Activated naive CD8-positive, alpha-beta T cell treated with anti-CD3 and anti-CD28 coated beads for 36 hours (primary cell): ENCODE results near the gene USP6. TPM values are rescaled to one million over a fixed set of nuclear protein-coding genes. Genes with fewer than 3 reads are reported as not detected.
"Not testable (repeated sequence)": the region's sequence is repeated elsewhere in the genome, so short reads cannot be mapped to it uniquely, and the experiment has no call there.

Source experiments
- DNase-seq: peaks from one replicate; pipeline ENCODE4 v3.0.0; 2021
- H3K27ac Mint-ChIP-seq: one replicate; pipeline ENCODE4 v1.8.0; 2022; ENCODE audit warnings: mild to moderate bottlenecking, moderate library complexity, mixed read lengths
- H3K27me3 Mint-ChIP-seq: one replicate; pipeline ENCODE4 v1.8.0; 2022; ENCODE audit warnings: mild to moderate bottlenecking, mixed read lengths
- H3K36me3 Mint-ChIP-seq: one replicate; pipeline ENCODE4 v1.8.0; 2021; ENCODE audit warnings: mild to moderate bottlenecking, mixed read lengths
- H3K4me1 Mint-ChIP-seq: one replicate; pipeline ENCODE4 v1.8.0; 2021; ENCODE audit warnings: mixed read lengths
- H3K4me3 Mint-ChIP-seq: one replicate; pipeline ENCODE4 v1.8.0; 2022; ENCODE audit warnings: mild to moderate bottlenecking, moderate library complexity, mixed read lengths
- H3K9me3 Mint-ChIP-seq: one replicate; pipeline ENCODE4 v1.8.0; 2022; ENCODE audit warnings: mixed read lengths
- total RNA-seq, 2 experiments: library from RNA; stranded (reverse); gene quantifications; one replicate each; pipeline ENCODE4 v1.2.3, GENCODE V29; 2021

The USP6 gene
- under 1 TPM; 0.04 to 0.10 TPM for total RNA-seq

DNA sequence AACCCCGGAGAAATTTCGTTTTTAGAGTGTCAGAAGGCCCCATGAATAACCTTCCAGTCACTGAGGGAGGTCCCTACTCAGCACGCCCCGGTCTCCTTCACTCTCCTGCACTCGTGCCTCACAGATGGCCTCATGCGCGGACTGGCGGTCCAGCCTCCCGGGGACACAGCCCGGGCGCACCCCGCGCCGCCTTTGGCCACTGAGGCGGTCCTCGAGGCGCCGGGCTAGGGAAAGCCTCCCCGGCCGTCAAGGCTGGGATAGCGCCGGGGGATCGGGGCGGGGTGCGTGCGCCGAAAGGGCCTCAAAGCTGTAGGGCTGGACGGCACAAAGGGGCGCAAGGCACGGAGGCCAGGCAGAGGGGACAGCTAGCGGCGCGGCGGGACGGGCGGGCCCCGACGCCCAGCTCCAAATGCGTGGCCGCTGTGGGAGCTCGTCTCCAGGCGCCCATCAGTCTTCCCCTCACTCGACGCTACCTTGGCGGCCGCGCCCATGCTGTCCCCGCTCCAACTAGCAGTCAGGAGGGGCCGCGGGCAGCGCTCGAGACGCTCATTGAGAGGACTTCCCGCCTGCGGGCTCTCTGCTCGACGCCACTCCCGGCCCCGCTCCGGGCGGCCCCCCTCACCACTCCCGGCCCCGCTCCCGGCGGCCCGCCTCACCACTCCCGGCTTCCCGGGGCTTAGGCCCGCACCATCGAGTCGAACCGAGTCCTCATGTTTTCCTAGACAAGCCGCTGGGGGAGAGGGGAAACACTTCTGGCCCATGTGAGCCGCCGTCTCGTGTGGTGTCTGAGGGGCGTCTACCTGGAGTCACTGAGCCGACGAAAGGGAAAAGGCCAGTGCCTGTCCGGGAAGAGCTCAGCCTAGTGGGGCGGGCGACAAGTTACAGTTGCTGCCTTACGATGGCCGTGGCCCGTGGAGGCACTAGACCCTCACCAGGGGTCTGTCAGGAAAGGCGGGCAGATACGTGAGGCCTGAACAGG is at the start of gene USP6:
Gene USP6, plus strand, starts transcription at position 360 of the 979 bp plus-strand sequence. CDS start 14,336 bp downstream, outside the sequence.
- Mint-ChIP-seq H3K4me3 (no peak within 1 kb of the TSS), H3K36me3 (peaks cover 41% of the 10 kb centered on the region), H3K27me3 (peaks cover 43% of the 10 kb centered on the region), H3K27ac (no peak within 1 kb of the TSS), H3K9me3 (peaks cover 3% of the 10 kb centered on the region), H3K4me1 (peaks cover 5% of the 10 kb centered on the region)
- no peak for DNase-seq

DNA sequence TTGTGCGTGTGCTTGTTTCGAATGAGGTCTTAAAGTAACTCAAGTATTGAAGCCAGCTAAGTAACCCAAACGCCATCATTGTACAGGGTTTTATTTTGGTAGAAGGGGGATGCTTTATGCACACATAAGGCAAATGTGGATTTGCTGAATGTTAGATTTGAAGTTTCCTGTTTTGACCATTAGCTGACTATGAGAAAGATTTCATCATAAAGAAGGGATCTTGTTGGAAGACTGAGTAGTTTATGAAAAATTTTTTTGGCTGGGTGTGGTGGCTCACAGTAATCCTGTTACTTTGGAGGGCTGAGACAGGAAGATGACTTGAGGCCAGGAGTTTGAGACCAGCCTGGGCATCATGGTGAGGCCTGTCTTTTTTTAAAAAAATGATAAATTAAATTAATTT is 47.6 kb upstream of the USP6 start:
- H3K4me3 Mint-ChIP-seq, result no peak overlapping the region
- H3K27ac Mint-ChIP-seq, result no peak overlapping the region
- peaks cover 1% of the 10 kb centered on the region for H3K27me3 Mint-ChIP-seq
- DNase-seq, result no peak
- H3K9me3 Mint-ChIP-seq, result no peaks in the 10 kb centered on the region
- H3K36me3 Mint-ChIP-seq, result no peaks in the 10 kb centered on the region
- H3K4me1 Mint-ChIP-seq, result no peaks in the 10 kb centered on the region

DNA sequence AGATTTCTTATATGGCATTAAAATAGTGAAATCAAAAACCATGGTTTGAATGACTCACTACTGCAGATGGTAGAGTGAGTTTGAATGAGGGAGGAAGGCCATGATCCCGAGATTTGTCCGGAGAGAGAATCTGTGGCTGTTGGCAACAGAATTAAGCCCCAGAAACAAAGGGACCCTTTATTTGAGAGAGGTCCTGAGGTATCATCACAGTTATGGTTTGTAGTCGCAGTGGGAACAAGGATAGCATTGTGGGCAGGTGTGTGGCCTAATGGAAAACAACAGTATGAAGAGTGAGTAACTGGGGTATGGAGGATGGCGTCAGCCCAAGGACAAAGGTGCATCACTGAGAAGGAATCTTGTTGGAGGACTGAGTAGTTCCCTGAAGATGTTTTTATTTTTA is 46.1 kb upstream of the USP6 start:
- Mint-ChIP-seq H3K4me3 (no peak overlapping the region), H3K27me3 (no peaks in the 10 kb centered on the region), H3K4me1 (no peaks in the 10 kb centered on the region), H3K27ac (no peak overlapping the region), H3K36me3 (no peaks in the 10 kb centered on the region), H3K9me3 (no peaks in the 10 kb centered on the region)
- DNase-seq, result no peak

DNA sequence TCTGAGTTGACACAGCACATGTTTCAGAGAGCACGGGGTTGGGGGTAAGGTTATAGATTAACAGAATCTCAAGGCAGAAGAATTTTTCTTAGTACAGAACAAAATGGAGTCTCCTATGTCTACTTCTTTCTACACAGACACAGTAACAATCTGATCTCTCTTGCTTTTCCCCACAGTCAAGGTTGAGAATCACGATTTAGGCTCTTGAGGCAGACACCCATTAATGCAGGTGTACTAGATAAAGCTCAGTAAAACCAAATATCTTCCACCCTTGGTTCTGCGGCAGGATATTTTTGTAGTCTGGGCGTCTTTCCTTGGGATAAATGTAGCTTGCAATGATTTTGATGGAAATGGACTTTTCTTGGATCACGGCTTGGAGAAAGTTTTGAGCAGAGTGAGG is 40.4 kb upstream of the USP6 start:
- H3K27me3 Mint-ChIP-seq, DNase-seq, H3K4me3 Mint-ChIP-seq, H3K9me3 Mint-ChIP-seq, H3K27ac Mint-ChIP-seq: not testable (repeated sequence)
- Mint-ChIP-seq H3K4me1 (peaks cover 16% of the 10 kb centered on the region), H3K36me3 (peaks cover 18% of the 10 kb centered on the region)

DNA sequence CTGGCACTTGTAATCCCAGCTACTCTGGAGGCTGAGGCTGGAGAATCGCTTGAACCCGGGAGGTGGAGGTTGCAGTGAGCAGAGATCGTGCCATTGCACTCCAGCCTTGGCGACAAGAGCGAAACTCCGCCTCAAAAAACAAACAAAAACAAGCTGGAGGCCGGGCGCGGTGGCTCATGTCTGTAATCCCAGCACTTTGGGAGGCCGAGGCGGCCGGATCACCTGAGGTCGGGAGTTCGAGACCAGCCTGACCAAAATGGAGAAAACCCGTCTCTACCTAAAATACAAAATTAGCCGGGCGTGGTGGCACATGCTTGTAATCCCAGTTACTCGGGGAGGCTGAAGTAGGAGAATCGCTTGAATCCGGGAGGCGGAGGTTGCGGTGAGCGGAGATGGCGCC is 38.6 kb upstream of the USP6 start:
- not testable (repeated sequence) for H3K27me3 Mint-ChIP-seq, DNase-seq
- Mint-ChIP-seq H3K4me3 (peak overlapping the region; percentile 79), H3K9me3 (peaks cover 12% of the 10 kb centered on the region), H3K27ac (peak overlapping the region; percentile 96), H3K36me3 (peaks cover 27% of the 10 kb centered on the region), H3K4me1 (peaks cover 23% of the 10 kb centered on the region)

DNA sequence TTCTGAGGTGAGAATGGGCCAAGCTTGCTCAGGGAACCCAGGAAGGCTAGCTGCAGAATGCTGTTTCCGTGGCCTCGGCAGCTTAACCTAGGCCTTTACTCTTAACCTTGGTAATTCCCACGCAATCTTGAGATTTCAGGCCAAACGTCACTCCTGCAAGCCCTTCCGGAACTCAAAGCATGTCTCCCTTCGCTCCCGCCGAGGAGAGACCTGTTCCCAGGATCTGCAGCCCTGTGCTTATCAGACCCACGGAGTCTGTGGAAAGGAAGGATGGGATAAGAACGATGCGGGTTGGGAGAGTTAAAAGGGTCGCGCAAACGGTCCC is 38.1 kb upstream of the USP6 start:
- peaks cover 12% of the 10 kb centered on the region for H3K9me3 Mint-ChIP-seq
- H3K4me1 Mint-ChIP-seq, result peaks cover 23% of the 10 kb centered on the region
- DNase-seq, result no peak
- H3K27me3 Mint-ChIP-seq, result no peaks in the 10 kb centered on the region
- peaks cover 32% of the 10 kb centered on the region for H3K36me3 Mint-ChIP-seq
- H3K4me3 Mint-ChIP-seq, result peak overlapping the region; percentile 79
- H3K27ac Mint-ChIP-seq, result peak overlapping the region; percentile 96

DNA sequence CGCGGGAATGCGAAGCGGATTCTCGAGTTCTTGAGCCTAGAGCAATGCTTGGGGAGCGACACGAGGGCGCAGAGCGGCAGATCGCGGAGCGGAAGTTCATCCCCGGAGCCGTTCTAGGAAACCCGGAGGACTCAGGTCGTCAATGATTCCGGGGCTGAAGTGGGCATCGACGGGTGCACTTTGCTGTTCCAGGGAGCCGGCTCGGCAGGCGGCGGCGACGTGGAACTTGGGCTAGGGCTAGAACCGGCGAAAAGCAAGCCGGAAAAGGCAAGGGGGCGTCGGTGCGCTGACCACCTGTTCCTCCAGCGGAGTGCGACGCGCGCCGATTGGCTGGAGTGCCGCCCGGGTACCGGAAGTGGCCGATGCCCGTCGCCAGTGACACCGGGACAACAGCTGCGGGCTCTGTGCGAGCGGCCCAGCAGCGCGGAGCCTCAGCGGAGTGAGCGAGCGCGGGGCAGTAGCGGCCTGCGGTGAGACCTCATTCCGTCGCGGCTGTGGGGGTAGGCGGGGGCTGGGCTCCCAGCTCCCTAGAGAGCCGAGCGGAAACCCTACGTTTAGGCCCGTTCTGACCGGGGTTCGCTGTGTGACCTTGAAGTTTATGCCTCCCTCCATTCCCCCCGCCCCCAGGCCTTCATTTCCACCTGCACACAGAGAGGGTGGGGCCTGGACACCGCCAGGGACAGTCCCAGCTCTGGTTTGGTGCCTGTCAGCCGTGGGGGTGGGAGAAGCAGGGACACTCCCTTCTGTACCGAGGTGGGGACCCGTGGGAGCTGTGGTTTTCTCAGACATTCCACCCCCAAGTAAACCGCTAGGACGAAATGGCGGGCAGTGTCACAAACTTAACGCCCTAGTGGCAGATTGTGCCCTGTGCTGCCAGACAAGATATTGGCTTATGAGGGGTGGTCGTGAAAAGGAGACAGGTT is 37.5 kb upstream of the USP6 start, which contains the start of gene ZFP3:
Gene ZFP3, plus strand, starts transcription at position 362 of the 923 bp plus-strand sequence. CDS start 13,038 bp downstream, outside the sequence.
- Mint-ChIP-seq H3K36me3 (peaks cover 37% of the 10 kb centered on the region), H3K27ac (peak within 1 kb of the TSS; percentile 96), H3K4me3 (peak within 1 kb of the TSS; percentile 79), H3K9me3 (peaks cover 16% of the 10 kb centered on the region), H3K4me1 (peaks cover 23% of the 10 kb centered on the region), H3K27me3 (no peaks in the 10 kb centered on the region)
- peak; percentile 86 for DNase-seq

DNA sequence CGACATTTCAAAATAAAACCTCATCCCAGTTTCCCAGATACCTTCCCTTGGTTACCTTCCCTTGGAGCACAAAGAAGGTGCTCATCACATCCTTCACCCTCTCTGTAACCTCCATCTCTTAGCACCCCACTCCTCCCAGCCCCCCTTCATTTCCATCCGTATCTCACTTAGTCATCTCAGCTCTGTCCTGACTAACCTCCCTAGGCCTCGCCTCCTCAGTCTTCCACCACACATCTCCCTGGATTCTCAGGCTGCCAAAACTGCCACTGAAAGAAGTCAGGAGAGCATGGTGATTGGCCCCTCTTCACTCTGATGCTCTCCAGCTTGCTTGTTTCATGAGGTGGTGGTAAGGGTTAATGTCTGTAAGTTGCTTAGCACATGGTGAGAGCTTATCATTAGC is 35.2 kb upstream of the USP6 start:
- H3K9me3 Mint-ChIP-seq, result peaks cover 31% of the 10 kb centered on the region
- no peak overlapping the region for H3K4me3 Mint-ChIP-seq
- H3K27ac Mint-ChIP-seq, result no peak overlapping the region
- no peaks in the 10 kb centered on the region for H3K27me3 Mint-ChIP-seq
- H3K4me1 Mint-ChIP-seq, result peaks cover 23% of the 10 kb centered on the region
- peaks cover 56% of the 10 kb centered on the region for H3K36me3 Mint-ChIP-seq
- no peak for DNase-seq

DNA sequence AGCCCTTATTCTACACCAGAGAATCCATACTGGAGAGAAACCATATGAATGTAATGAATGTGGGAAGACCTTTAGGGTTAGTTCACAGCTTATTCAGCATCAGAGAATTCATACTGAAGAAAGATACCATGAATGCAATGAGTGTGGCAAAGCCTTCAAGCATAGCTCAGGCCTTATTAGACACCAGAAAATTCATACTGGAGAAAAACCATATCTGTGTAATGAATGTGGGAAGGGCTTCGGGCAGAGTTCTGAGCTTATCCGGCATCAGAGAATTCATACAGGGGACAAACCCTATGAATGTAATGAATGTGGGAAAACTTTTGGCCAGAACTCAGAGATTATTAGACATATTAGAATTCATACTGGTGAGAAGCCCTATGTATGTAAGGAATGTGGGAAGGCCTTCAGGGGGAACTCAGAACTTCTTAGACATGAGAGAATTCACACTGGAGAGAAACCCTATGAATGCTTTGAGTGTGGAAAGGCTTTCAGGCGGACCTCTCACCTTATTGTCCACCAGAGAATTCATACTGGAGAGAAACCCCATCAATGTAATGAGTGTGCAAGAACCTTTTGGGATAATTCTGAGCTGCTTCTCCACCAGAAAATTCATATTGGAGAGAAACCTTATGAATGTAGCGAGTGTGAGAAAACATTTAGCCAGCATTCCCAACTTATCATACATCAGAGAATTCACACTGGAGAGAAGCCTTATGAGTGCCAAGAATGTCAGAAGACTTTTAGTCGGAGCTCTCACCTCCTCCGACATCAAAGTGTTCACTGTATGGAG is 23.4 kb upstream of the USP6 start:
- no peak for DNase-seq
- Mint-ChIP-seq H3K27me3 (peaks cover 10% of the 10 kb centered on the region), H3K4me3 (no peak overlapping the region), H3K9me3 (peaks cover 69% of the 10 kb centered on the region), H3K27ac (no peak overlapping the region), H3K4me1 (peaks cover 6% of the 10 kb centered on the region), H3K36me3 (peaks cover 84% of the 10 kb centered on the region)

DNA sequence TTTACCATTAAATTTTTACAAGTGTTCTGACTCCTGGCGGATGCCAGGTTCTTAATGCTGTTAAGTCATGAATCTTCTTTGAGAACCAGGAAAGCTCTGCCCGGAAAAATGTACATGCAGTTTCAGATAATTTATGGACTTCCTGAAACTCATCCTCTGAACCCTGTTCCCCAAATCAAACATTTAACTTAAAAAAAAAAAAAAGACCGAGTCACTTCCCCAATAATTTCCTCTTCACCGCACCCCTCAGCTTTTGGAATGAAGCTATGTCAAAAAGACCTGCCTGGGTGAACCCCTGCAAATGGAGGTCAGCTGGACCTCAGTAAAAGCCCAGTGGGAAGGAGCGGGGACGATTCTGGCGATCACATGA is 19.1 kb upstream of the USP6 start:
- Mint-ChIP-seq H3K36me3 (peaks cover 43% of the 10 kb centered on the region), H3K9me3 (peaks cover 39% of the 10 kb centered on the region), H3K27ac (no peak overlapping the region), H3K4me1 (peaks cover 7% of the 10 kb centered on the region), H3K4me3 (peak overlapping the region; percentile 77), H3K27me3 (peaks cover 11% of the 10 kb centered on the region)
- DNase-seq, result no peak

DNA sequence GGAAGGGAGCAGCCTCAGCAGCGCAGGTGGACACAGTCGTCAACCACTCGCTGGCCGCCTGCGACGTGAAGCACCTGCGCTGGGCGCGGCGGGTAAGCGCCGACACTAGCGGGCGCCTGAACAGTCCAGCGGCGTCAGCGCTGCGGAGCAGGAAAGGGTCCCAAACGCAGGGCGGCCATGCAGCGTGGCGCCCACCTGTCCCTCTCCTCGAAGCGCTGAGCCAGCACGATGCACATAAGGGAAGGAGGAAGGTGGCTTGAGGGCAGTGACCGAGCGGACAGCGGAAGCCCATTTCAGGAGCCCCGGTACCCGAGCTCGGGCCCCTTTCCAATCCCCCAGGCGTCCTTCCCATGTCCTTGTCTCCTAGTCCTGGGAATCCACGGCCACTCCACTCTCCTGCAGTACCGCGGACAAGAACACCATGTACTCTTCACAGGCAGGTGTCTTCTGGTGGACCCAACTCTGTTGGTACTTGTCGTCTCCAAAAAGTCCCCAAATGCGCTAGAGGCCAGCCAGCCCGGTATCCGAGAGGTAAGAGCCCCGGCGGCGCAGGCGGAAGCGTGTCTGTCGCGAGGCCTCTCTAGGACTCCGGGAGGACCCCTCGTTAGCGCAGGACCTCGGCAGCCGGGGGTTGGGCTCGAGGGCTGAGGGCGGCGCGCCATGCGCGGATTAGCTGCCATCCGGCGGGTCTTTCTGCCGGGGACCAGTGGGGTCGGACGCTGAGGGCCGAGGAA is 18.6 kb upstream of the USP6 start:
- peaks cover 34% of the 10 kb centered on the region for H3K9me3 Mint-ChIP-seq
- peak overlapping the region; percentile 70 for H3K27ac Mint-ChIP-seq
- peak; percentile 59 for DNase-seq
- H3K4me1 Mint-ChIP-seq, result peaks cover 7% of the 10 kb centered on the region
- peaks cover 11% of the 10 kb centered on the region for H3K27me3 Mint-ChIP-seq
- peaks cover 38% of the 10 kb centered on the region for H3K36me3 Mint-ChIP-seq
- H3K4me3 Mint-ChIP-seq, result peak overlapping the region; percentile 77

DNA sequence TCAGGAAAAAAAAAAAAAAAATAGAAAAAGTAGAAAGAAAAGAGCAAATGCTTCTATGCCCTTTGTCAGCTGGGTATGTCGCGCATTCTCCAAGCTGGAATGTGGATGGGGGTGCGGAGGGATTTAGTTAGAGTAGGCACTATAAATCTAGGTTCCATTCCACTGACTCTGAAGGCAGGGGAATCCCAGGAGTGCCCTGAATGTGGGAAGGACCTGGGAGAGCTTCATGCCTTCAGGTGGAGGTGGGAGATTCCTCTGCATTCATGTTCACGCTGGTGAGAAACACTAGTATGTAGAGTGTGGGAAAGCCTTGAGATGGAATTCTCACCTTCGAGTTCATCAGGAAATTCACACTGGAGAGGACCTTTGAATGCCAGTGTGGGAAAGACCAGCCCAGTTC is 16.6 kb upstream of the USP6 start:
- Mint-ChIP-seq H3K9me3 (peaks cover 20% of the 10 kb centered on the region), H3K36me3 (peaks cover 28% of the 10 kb centered on the region), H3K4me3 (no peak overlapping the region), H3K27me3 (peaks cover 11% of the 10 kb centered on the region), H3K4me1 (peaks cover 7% of the 10 kb centered on the region), H3K27ac (no peak overlapping the region)
- no peak for DNase-seq

DNA sequence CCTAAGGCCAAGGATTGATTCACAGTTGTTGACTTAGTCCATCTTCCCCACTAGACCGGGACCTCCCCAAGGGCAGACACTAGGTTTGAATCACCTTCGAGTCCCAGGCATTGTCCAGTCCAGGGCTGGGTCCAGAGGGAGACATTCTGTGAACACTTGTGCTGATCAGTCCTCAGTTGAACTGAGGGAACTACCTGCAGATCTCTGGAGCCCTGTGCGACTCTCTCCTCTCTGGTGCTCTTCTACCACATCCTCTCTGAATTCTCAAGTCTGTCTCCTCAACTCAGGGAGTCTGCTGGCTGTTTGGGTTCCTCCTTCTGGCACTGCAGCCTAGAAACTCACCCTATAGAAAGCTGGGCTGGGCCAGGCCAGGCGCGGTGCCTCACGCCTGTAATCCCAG is 15.0 kb upstream of the USP6 start:
- no peak for DNase-seq
- Mint-ChIP-seq H3K36me3 (peaks cover 33% of the 10 kb centered on the region), H3K4me3 (no peak overlapping the region), H3K4me1 (peaks cover 7% of the 10 kb centered on the region), H3K27me3 (peaks cover 11% of the 10 kb centered on the region), H3K27ac (no peak overlapping the region), H3K9me3 (peaks cover 18% of the 10 kb centered on the region)

DNA sequence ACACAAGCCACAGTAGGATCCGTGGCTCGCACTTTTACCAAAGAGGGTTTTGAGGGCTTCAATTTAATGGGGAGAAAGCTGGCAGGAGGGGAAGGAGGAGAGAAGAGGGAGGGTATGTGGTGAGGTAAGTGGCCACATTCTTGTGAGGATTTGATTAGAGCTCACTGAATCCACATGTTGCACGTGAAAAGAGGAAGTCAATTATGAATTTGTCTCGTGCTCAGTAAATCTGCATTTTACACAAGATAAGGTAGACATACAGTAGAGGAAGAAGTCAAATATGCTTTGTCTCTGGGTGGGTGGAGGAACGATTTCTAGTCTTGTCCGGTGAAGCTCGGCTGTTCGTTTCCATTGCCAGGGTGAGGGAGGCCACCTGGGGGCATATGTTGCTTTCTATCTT is 5.0 kb upstream of the USP6 start:
- no peak for DNase-seq
- peaks cover 82% of the 10 kb centered on the region for H3K36me3 Mint-ChIP-seq
- H3K4me1 Mint-ChIP-seq, result peaks cover 25% of the 10 kb centered on the region
- H3K9me3 Mint-ChIP-seq, result peaks cover 7% of the 10 kb centered on the region
- H3K27ac Mint-ChIP-seq, result peak overlapping the region; percentile 80
- H3K27me3 Mint-ChIP-seq, result peaks cover 15% of the 10 kb centered on the region
- peak overlapping the region; percentile 82 for H3K4me3 Mint-ChIP-seq
